Measurements from ENCODE around the gene SP9. TPM values are rescaled to one million over a fixed set of nuclear protein-coding genes. Genes with fewer than 3 reads are reported as not detected.
A peak's percentile ranks its signal among the peaks of the same experiment; 100 is the strongest.

Gene SP9
- total and polyA plus RNA-seq, 9 of the 15 experiments (the other 6 are each of a cell fraction or from before 2014, with no cell fraction given) = 0.04 to 0.23 (median 0.11) TPM; not detected in 3

DNA sequence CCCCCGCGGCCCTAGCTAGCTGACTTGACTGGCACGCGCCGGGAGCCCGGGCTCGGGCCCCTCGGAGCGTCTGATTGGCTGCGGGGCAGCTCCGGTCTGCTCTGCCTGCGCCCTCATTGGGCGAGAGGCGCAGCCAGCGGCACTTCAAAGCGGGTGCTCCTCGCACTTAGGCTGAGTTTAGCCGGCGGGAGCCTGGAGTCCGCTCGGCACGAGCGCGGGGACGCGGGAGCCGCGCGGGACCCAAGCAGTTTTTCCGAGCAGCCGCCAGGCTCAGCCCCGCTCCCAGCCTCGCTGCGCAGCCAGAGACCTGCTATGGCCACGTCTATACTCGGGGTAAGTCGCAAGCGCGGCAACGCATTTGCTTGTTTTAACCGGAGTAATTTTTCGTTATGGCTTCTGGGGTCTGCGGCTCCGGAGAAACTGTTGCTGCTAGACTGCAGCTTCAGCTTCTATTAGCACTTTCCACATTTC lies at the start of gene SP9 (continued):
- TF ChIP-seq CHD7 (IDR thresholded peaks at IDR 0.05; ENCODE audit: low read depth, low read length) = no peak
- TF ChIP-seq PURB (CRISPR knock-in tag; IDR thresholded peaks at IDR 0.05; ENCODE audit: low read depth) = no peak; the same call in 1 of the 2 replicates
- peak; percentile 98 for TF ChIP-seq TCF7 (IDR thresholded peaks at IDR 0.05; ENCODE audit: borderline replicate concordance)
- TF ChIP-seq FOXA3 (CRISPR knock-in tag; conservative IDR thresholded peaks at IDR 0.05 in 1 of 2, IDR thresholded peaks at IDR 0.05 in 1 of 2) = peak in 1 of 2 experiments; percentile 61; a peak in 1 of 4 replicates
- TF ChIP-seq, protein P1, sequence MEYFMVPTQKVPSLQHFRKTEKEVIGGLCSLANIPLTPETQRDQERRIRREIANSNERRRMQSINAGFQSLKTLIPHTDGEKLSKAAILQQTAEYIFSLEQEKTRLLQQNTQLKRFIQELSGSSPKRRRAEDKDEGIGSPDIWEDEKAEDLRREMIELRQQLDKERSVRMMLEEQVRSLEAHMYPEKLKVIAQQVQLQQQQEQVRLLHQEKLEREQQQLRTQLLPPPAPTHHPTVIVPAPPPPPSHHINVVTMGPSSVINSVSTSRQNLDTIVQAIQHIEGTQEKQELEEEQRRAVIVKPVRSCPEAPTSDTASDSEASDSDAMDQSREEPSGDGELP (CRISPR knock-in tag; IDR thresholded peaks at IDR 0.05; ENCODE audit: borderline replicate concordance) = peak; percentile 79
- no peak for TF ChIP-seq PHB (CRISPR knock-in tag; IDR thresholded peaks at IDR 0.05)
- peak; percentile 66 for TF ChIP-seq ZFX (CRISPR knock-in tag; IDR thresholded peaks at IDR 0.05)
- peak; percentile 92; the same call in 1 of the 2 replicates for TF ChIP-seq IRF1 (CRISPR knock-in tag; IDR thresholded peaks at IDR 0.05; ENCODE audit: borderline replicate concordance)
- TF ChIP-seq, protein P2, sequence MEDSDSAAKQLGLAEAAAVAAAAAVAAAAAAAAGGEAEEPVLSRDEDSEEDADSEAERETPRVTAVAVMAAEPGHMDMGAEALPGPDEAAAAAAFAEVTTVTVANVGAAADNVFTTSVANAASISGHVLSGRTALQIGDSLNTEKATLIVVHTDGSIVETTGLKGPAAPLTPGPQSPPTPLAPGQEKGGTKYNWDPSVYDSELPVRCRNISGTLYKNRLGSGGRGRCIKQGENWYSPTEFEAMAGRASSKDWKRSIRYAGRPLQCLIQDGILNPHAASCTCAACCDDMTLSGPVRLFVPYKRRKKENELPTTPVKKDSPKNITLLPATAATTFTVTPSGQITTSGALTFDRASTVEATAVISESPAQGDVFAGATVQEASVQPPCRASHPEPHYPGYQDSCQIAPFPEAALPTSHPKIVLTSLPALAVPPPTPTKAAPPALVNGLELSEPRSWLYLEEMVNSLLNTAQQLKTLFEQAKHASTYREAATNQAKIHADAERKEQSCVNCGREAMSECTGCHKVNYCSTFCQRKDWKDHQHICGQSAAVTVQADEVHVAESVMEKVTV (CRISPR knock-in tag; IDR thresholded peaks at IDR 0.05) = no peak
- TF ChIP-seq CBX2 (IDR thresholded peaks at IDR 0.05; ENCODE audit: insufficient read depth, low read length, poor library complexity, severe bottlenecking) = no peak
- no peak for TF ChIP-seq ZBTB8A (IDR thresholded peaks at IDR 0.05; ENCODE audit: partially characterized antibody)
- TF ChIP-seq SAFB (IDR thresholded peaks at IDR 0.05; ENCODE audit: borderline replicate concordance, low read depth, low read length) = no peak
- peak; percentile 97 for TF ChIP-seq FOXP1 (CRISPR knock-in tag; IDR thresholded peaks at IDR 0.05)
